ENCODE data around the gene KCNH6. TPM values are rescaled to one million over a fixed set of nuclear protein-coding genes. Genes with fewer than 3 reads are reported as not detected.

Gene KCNH6
- polyA plus RNA-seq, 1 of the 3 experiments (the other 2 are of a cell fraction) = 0.15 TPM

DNA sequence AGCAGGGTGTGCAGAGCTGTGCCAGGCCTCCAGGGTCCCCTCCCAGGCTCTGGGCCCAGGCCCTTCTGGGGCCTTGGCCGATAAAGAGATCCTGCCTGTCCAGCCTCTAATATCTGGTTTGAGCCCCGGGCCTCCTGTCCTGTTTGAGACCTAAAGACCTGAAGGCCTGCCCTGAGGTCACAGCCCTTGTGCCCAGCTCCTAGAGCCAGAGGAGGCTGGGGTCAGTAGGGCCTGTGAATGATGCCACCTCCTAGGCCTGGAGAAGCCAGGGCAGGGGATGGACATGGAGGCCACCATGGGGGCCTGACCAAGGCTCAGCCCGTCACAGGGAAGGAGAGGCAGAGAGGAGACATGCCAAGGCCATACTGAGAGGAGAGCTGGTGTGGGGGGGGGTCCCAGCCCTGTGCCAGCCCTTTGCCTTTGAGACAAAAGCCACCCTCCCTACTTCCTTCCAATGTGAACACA, 7.4 kb downstream of the KCNH6 start:
- Histone ChIP-seq H3K36me3 (replicated peaks in 1 of 2; ENCODE audit: control insufficient read depth in 1 of 2, insufficient read depth in 2 of 2, low read length in 1 of 2) (no peaks in the 10 kb centered on the region), H3K27ac (ENCODE audit: low read depth in 2 of 2, low read length in 1 of 2) (no peak overlapping the region; a peak in 1 of 4 replicates), H3K79me2 (ENCODE audit: insufficient read depth) (no peaks in the 10 kb centered on the region), H2AFZ (ENCODE audit: low read depth) (no peak overlapping the region), H3K27me3 (ENCODE audit: insufficient read depth) (peaks cover 12% of the 10 kb centered on the region; the same call in 1 of the 2 replicates), H3K9ac (no peak overlapping the region), H3K4me3 (ENCODE audit: low read depth in 2 of 2, low read length in 1 of 2) (no peak overlapping the region), H3K9me3 (no peaks in the 10 kb centered on the region), H3K9me2 (no peaks in the 10 kb centered on the region), H3F3A (replicated peaks; ENCODE audit: insufficient read depth) (no peaks in the 10 kb centered on the region), H3K4me2 (no peak overlapping the region), H4K20me1 (ENCODE audit: insufficient read depth) (no peaks in the 10 kb centered on the region), H3K4me1 (ENCODE audit: control insufficient read depth in 1 of 2, insufficient read depth in 2 of 2, low read depth in 1 of 2, low read length in 1 of 2) (peaks cover 0 to 29% of the 10 kb centered on the region in 2 experiments; a peak in 1 of 4 replicates)
- CTCF ChIA-PET = interaction anchor here (1.0 to 4.8 kb wide), 9 partner anchors 14 to 105 kb away, joined by 3 to 27 read pairs (median 4); no protein-coding TSS in a partner anchor
- no peak for DNase-seq
- POLR2A ChIA-PET = interaction anchor here (0.7 to 1.9 kb wide), 5 partner anchors 19 to 99 kb away, joined by 3 to 5 read pairs (median 4); partner anchors contain the start of genes CYB561 and DCAF7
- 65% methylated on average over 2 of the region's 3 CpGs for WGBS (ENCODE audit: low lambda C conversion rate)
- TF ChIP-seq SMC3 (IDR thresholded peaks at IDR 0.05; ENCODE audit: low read depth, low read length) (no peak), RAD21 (IDR thresholded peaks at IDR 0.05; ENCODE audit: low read length) (no peak), RXRA (IDR thresholded peaks at IDR 0.05; ENCODE audit: borderline replicate concordance, low read depth) (no peak), POLR2AphosphoS5 (IDR thresholded peaks at IDR 0.05; ENCODE audit: low read depth, low read length) (no peak), IRF3 (IDR thresholded peaks at IDR 0.05; ENCODE audit: low read depth, low read length) (no peak), TEAD4 (IDR thresholded peaks at IDR 0.05; ENCODE audit: borderline replicate concordance, insufficient read depth) (no peak), YY1 (IDR thresholded peaks at IDR 0.05; ENCODE audit: low read depth) (no peak)
- TF ChIP-seq, protein P1, sequence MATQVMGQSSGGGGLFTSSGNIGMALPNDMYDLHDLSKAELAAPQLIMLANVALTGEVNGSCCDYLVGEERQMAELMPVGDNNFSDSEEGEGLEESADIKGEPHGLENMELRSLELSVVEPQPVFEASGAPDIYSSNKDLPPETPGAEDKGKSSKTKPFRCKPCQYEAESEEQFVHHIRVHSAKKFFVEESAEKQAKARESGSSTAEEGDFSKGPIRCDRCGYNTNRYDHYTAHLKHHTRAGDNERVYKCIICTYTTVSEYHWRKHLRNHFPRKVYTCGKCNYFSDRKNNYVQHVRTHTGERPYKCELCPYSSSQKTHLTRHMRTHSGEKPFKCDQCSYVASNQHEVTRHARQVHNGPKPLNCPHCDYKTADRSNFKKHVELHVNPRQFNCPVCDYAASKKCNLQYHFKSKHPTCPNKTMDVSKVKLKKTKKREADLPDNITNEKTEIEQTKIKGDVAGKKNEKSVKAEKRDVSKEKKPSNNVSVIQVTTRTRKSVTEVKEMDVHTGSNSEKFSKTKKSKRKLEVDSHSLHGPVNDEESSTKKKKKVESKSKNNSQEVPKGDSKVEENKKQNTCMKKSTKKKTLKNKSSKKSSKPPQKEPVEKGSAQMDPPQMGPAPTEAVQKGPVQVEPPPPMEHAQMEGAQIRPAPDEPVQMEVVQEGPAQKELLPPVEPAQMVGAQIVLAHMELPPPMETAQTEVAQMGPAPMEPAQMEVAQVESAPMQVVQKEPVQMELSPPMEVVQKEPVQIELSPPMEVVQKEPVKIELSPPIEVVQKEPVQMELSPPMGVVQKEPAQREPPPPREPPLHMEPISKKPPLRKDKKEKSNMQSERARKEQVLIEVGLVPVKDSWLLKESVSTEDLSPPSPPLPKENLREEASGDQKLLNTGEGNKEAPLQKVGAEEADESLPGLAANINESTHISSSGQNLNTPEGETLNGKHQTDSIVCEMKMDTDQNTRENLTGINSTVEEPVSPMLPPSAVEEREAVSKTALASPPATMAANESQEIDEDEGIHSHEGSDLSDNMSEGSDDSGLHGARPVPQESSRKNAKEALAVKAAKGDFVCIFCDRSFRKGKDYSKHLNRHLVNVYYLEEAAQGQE (IDR thresholded peaks at IDR 0.05; ENCODE audit: low read depth, low read length) = no peak

DNA sequence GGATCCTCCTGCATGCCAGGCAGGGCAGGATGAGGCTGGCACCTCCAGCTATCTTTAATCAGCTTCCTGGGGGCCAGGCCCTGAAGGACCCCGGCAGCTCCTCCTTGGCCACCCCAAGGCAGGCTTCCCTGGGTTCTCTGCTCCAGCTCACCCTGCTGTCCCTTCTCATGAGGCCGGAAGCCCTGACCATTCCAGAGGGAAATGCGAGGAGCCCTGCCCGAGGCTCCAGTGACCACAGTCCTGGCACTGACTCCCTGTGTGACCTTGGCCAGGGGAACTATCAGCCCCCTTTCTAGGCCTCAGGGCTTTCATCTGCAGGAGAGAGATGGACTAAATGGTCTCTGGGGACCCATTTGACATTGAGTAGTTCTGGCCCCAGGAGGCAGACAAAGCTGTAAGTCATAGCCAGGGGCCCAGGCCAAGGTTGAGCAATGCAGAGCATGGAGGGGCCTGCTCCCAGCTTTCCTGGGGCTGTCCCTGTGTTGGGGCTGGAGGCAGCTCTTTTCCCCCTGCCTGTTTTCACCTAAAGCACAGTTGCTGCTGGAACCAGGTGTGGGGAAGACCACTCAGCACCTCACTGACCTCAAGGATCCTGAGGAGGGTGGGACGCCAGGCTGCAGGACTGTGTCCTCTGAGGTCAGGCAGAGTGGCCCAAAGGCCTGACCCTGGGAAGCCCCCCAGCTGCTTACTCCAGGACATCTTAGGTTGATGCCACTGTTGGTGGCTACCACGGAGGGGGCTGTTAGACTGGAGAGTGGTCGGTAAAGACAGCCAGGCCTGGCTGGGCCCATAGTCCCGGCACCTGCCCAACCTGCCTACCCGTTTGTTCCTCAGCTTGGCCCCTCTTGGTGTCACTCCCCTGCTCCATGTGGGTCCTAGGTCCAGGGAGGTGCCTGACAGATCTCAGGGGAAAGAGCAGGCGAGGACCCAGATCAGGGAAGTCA, 8.1 kb downstream of the KCNH6 start:
- H3F3A ChIP-seq (replicated peaks; ENCODE audit: insufficient read depth) = no peaks in the 10 kb centered on the region
- no peaks in the 10 kb centered on the region for H3K9me2 ChIP-seq
- no peak for DNase-seq
- H3K36me3 ChIP-seq (replicated peaks in 1 of 2; ENCODE audit: control insufficient read depth in 1 of 2, insufficient read depth in 2 of 2, low read length in 1 of 2) = no peaks in the 10 kb centered on the region
- H2AFZ ChIP-seq (ENCODE audit: low read depth) = no peak overlapping the region
- peak overlapping the region in 1 of 2 experiments; percentile 23; a peak in 1 of 4 replicates for H3K27ac ChIP-seq (ENCODE audit: low read depth in 2 of 2, low read length in 1 of 2)
- H3K27me3 ChIP-seq (ENCODE audit: insufficient read depth) = peaks cover 5% of the 10 kb centered on the region; the same call in 1 of the 2 replicates
- no peak overlapping the region for H3K9ac ChIP-seq
- no peak overlapping the region for H3K4me3 ChIP-seq (ENCODE audit: low read depth in 2 of 2, low read length in 1 of 2)
- POLR2A ChIA-PET = interaction anchor here (0.7 to 1.9 kb wide), 4 partner anchors 19 to 100 kb away, joined by 3 to 5 read pairs (median 4); partner anchors contain the start of gene DCAF7
- H3K4me2 ChIP-seq = no peak overlapping the region
- no peaks in the 10 kb centered on the region for H4K20me1 ChIP-seq (ENCODE audit: insufficient read depth)
- no peaks in the 10 kb centered on the region for H3K9me3 ChIP-seq
- H3K4me1 ChIP-seq (ENCODE audit: control insufficient read depth in 1 of 2, insufficient read depth in 2 of 2, low read depth in 1 of 2, low read length in 1 of 2) = peaks cover 0 to 29% of the 10 kb centered on the region in 2 experiments; a peak in 1 of 4 replicates
- H3K79me2 ChIP-seq (ENCODE audit: insufficient read depth) = no peaks in the 10 kb centered on the region
- CTCF ChIA-PET = interaction anchor here (0.9 to 3.0 kb wide), 7 partner anchors 13 to 125 kb away, joined by 3 to 12 read pairs (median 4); no protein-coding TSS in a partner anchor
- 73% methylated on average over 6 of the region's 10 CpGs for WGBS (ENCODE audit: low lambda C conversion rate)
- TF ChIP-seq FOXJ3 (CRISPR knock-in tag; IDR thresholded peaks at IDR 0.05) (no peak), NFIC (IDR thresholded peaks at IDR 0.05; ENCODE audit: borderline replicate concordance) (no peak), YY1 (IDR thresholded peaks at IDR 0.05; ENCODE audit: low read depth) (no peak), POLR2AphosphoS5 (IDR thresholded peaks at IDR 0.05; ENCODE audit: low read depth, low read length) (no peak), GABPA (IDR thresholded peaks at IDR 0.05; ENCODE audit: low read depth) (no peak), CHD2 (IDR thresholded peaks at IDR 0.05; ENCODE audit: low read length, partially characterized antibody) (no peak), RAD21 (IDR thresholded peaks at IDR 0.05; ENCODE audit: low read length) (no peak), FOSL2 (IDR thresholded peaks at IDR 0.05; ENCODE audit: borderline replicate concordance, low read depth) (no peak), FOXM1 (IDR thresholded peaks at IDR 0.05; ENCODE audit: low read depth) (no peak), TEAD4 (IDR thresholded peaks at IDR 0.05; ENCODE audit: borderline replicate concordance, insufficient read depth) (no peak)
- TF ChIP-seq, protein P1 (IDR thresholded peaks at IDR 0.05; ENCODE audit: low read depth, low read length) = no peak

Measured in SK-N-SH (cell line).